Trophoblast cell (in vitro differentiated cells and primary cell): Measurements from ENCODE around the gene KLHL40.

Source experiments
- DNase-seq, 2 donors: peaks; one replicate each; pipeline ENCODE4 v3.0.0-alpha.2; 2016
- H2AFZ ChIP-seq: 2 replicates; pipeline ENCODE4 v1.6.1; 2013; ENCODE audit warnings: low read length, moderate library complexity, mild to moderate bottlenecking; ENCODE audit not compliant: insufficient read depth, poor library complexity
- H2AK5ac ChIP-seq: 2 replicates; pipeline ENCODE4 v1.6.1; 2013; ENCODE audit warnings: mild to moderate bottlenecking, low read length
- H2BK120ac ChIP-seq: 2 replicates; pipeline ENCODE4 v1.6.1; 2013; ENCODE audit warnings: low read length, mild to moderate bottlenecking, moderate library complexity; ENCODE audit not compliant: insufficient read depth, poor library complexity
- H2BK12ac ChIP-seq: 2 replicates; pipeline ENCODE4 v1.6.1; 2013; ENCODE audit warnings: mild to moderate bottlenecking, low read length, moderate library complexity
- H2BK5ac ChIP-seq: 2 replicates; pipeline ENCODE4 v1.6.1; 2013; ENCODE audit warnings: low read length, low read depth, moderate library complexity, mild to moderate bottlenecking; ENCODE audit not compliant: poor library complexity
- H3K14ac ChIP-seq: 2 replicates; pipeline ENCODE4 v1.6.1; 2013; ENCODE audit warnings: mild to moderate bottlenecking, low read length
- H3K18ac ChIP-seq: 2 replicates; pipeline ENCODE4 v1.6.1; 2013; ENCODE audit warnings: mild to moderate bottlenecking, low read length
- H3K23ac ChIP-seq: 2 replicates; pipeline ENCODE4 v1.6.1; 2013; ENCODE audit warnings: low read length
- H3K27ac ChIP-seq: 2 replicates; pipeline ENCODE4 v1.5.1; 2013; ENCODE audit warnings: low read depth, mild to moderate bottlenecking, inconsistent platforms, low read length, moderate library complexity
- H3K27me3 ChIP-seq: 2 replicates; pipeline ENCODE4 v1.6.1; 2013; ENCODE audit warnings: inconsistent platforms, mild to moderate bottlenecking, low read length, moderate library complexity; ENCODE audit not compliant: insufficient read depth
- H3K36me3 ChIP-seq, 2 experiments: 1 replicate in 1 of 2; 2 replicates in 1 of 2; pipeline ENCODE4 v1.6.1; 2013; ENCODE audit warnings: low read length in 2 of 2, mild to moderate bottlenecking in 2 of 2, moderate library complexity in 1 of 2; ENCODE audit not compliant: insufficient read depth in 2 of 2, control insufficient read depth in 1 of 2
- H3K4ac ChIP-seq: 2 replicates; pipeline ENCODE4 v1.6.1; 2013; ENCODE audit warnings: low read depth, mild to moderate bottlenecking, low read length, moderate library complexity
- H3K4me1 ChIP-seq, 2 experiments: 1 replicate in 1 of 2; 2 replicates in 1 of 2; pipeline ENCODE4 v1.6.1; 2013; ENCODE audit warnings: low read length in 2 of 2, mild to moderate bottlenecking in 2 of 2, moderate library complexity in 1 of 2; ENCODE audit not compliant: insufficient read depth in 2 of 2, control insufficient read depth in 1 of 2
- H3K4me2 ChIP-seq: 2 replicates; pipeline ENCODE4 v1.6.1; 2013; ENCODE audit warnings: inconsistent platforms, mild to moderate bottlenecking, low read length, moderate library complexity
- H3K4me3 ChIP-seq: 2 replicates; pipeline ENCODE4 v1.5.1; 2013; ENCODE audit warnings: mild to moderate bottlenecking, low read depth, low read length, inconsistent platforms
- H3K79me1 ChIP-seq: one replicate; pipeline ENCODE4 v1.6.1; 2013; ENCODE audit warnings: low read length
- H3K79me2 ChIP-seq: 2 replicates; pipeline ENCODE4 v1.6.1; 2013; ENCODE audit warnings: low read length, mild to moderate bottlenecking; ENCODE audit not compliant: control insufficient read depth, insufficient read depth, poor library complexity
- H3K9ac ChIP-seq: 2 replicates; pipeline ENCODE4 v1.6.1; 2013; ENCODE audit warnings: mild to moderate bottlenecking, low read length
- H3K9me3 ChIP-seq: 2 replicates; pipeline ENCODE4 v1.6.1; 2013; ENCODE audit warnings: low read depth, mild to moderate bottlenecking, control low read depth, inconsistent platforms, low read length; ENCODE audit not compliant: insufficient read depth
- H4K12ac ChIP-seq: 2 replicates; pipeline ENCODE4 v1.6.1; 2013; ENCODE audit warnings: low read depth, mild to moderate bottlenecking, low read length, moderate library complexity
- H4K8ac ChIP-seq: 2 replicates; pipeline ENCODE4 v1.6.1; 2013; ENCODE audit warnings: low read depth, mild to moderate bottlenecking, low read length, moderate library complexity
- H4K91ac ChIP-seq: one replicate; pipeline ENCODE4 v1.6.1; 2013; ENCODE audit warnings: low read depth, mild to moderate bottlenecking, low read length, moderate library complexity
- WGBS: extraction: QIAGEN DNeasy Blood & Tissue Kit; methylation state at CpG from one replicate; pipeline ENCODE4 v1.1.7; 2013; ENCODE audit warnings: missing lambda C conversion rate; ENCODE audit not compliant: insufficient read length, insufficient coverage; ENCODE audit errors: extremely low coverage; 5-methylcytosine and 5-hydroxymethylcytosine counted together

The KLHL40 gene

GRCh38 chr3:42734263-42734860 lies 49.0 kb downstream of the KLHL40 start:
- Histone ChIP-seq H2AFZ (no peak overlapping the region), H3K4ac (no peak overlapping the region), H2AK5ac (no peak overlapping the region), H3K79me2 (no peaks in the 10 kb centered on the region), H2BK12ac (no peak overlapping the region), H3K27me3 (no peaks in the 10 kb centered on the region), H3K4me1 (peaks cover 3 to 16% of the 10 kb centered on the region in 2 experiments), H4K91ac (no peak overlapping the region), H3K14ac (no peak overlapping the region), H4K12ac (no peak overlapping the region), H3K79me1 (no peaks in the 10 kb centered on the region), H3K4me2 (no peak overlapping the region), H3K23ac (no peak overlapping the region), H3K9ac (no peak overlapping the region), H4K8ac (no peak overlapping the region), H3K18ac (no peak overlapping the region), H3K27ac (no peak overlapping the region), H2BK5ac (no peak overlapping the region), H3K36me3 (no peaks in the 10 kb centered on the region), H3K4me3 (no peak overlapping the region), H2BK120ac (no peak overlapping the region), H3K9me3 (peaks cover 2% of the 10 kb centered on the region)
- no peak for DNase-seq
- WGBS: no CpG with 5 or more reads among the region's 6 CpGs

GRCh38 chr3:42735019-42735418 lies 49.7 kb downstream of the KLHL40 start:
- Histone ChIP-seq H2BK5ac (no peak overlapping the region), H3K9ac (no peak overlapping the region), H2BK120ac (no peak overlapping the region), H2AK5ac (no peak overlapping the region), H4K8ac (no peak overlapping the region), H2AFZ (no peak overlapping the region), H3K27me3 (no peaks in the 10 kb centered on the region), H3K79me2 (no peaks in the 10 kb centered on the region), H3K4me1 (peaks cover 3 to 16% of the 10 kb centered on the region in 2 experiments), H3K27ac (no peak overlapping the region), H3K79me1 (no peaks in the 10 kb centered on the region), H3K23ac (no peak overlapping the region), H3K4me3 (no peak overlapping the region), H3K4ac (no peak overlapping the region), H3K14ac (no peak overlapping the region), H3K4me2 (no peak overlapping the region), H3K36me3 (no peaks in the 10 kb centered on the region), H3K18ac (no peak overlapping the region), H2BK12ac (no peak overlapping the region), H4K91ac (no peak overlapping the region), H4K12ac (no peak overlapping the region), H3K9me3 (peaks cover 2% of the 10 kb centered on the region)
- no peak for DNase-seq
- WGBS: no CpG with 5 or more reads among the region's 8 CpGs

- Histone ChIP-seq H3K4me2 (no peak overlapping the region), H3K36me3 (no peaks in the 10 kb centered on the region), H3K23ac (no peak overlapping the region), H4K91ac (no peak overlapping the region), H3K9ac (no peak overlapping the region), H2BK5ac (no peak overlapping the region), H2AK5ac (no peak overlapping the region), H3K9me3 (peaks cover 2% of the 10 kb centered on the region), H2AFZ (no peak overlapping the region), H2BK120ac (no peak overlapping the region), H3K27me3 (no peaks in the 10 kb centered on the region), H3K18ac (no peak overlapping the region), H4K12ac (no peak overlapping the region), H3K4me3 (no peak overlapping the region), H3K4ac (no peak overlapping the region), H3K79me1 (no peaks in the 10 kb centered on the region), H3K14ac (no peak overlapping the region), H3K27ac (no peak overlapping the region), H3K79me2 (no peaks in the 10 kb centered on the region), H4K8ac (no peak overlapping the region), H2BK12ac (no peak overlapping the region), H3K4me1 (peaks cover 3 to 16% of the 10 kb centered on the region in 2 experiments)
- no CpG with 5 or more reads among the region's 12 CpGs for WGBS
- DNase-seq: no peak
Measured at GRCh38 chr3:42735615-42736014, 50.3 kb downstream of the KLHL40 start.

GRCh38 chr3:42736081-42736480 lies 50.7 kb downstream of the KLHL40 start:
- H3K4me1 ChIP-seq: peaks cover 3 to 16% of the 10 kb centered on the region in 2 experiments
- no peak overlapping the region for H2BK12ac ChIP-seq
- no peak overlapping the region for H2AK5ac ChIP-seq
- H3K4me2 ChIP-seq: no peak overlapping the region
- H3K79me2 ChIP-seq: no peaks in the 10 kb centered on the region
- no peaks in the 10 kb centered on the region for H3K79me1 ChIP-seq
- no peak overlapping the region for H3K9ac ChIP-seq
- no peak overlapping the region for H3K4ac ChIP-seq
- H4K91ac ChIP-seq: no peak overlapping the region
- H3K14ac ChIP-seq: no peak overlapping the region
- WGBS: no CpG with 5 or more reads among the region's 1 CpG
- no peak overlapping the region for H4K8ac ChIP-seq
- H3K27ac ChIP-seq: no peak overlapping the region
- no peak overlapping the region for H4K12ac ChIP-seq
- no peak for DNase-seq
- peaks cover 2% of the 10 kb centered on the region for H3K9me3 ChIP-seq
- H3K18ac ChIP-seq: no peak overlapping the region
- H2BK120ac ChIP-seq: no peak overlapping the region
- no peak overlapping the region for H3K23ac ChIP-seq
- no peaks in the 10 kb centered on the region for H3K36me3 ChIP-seq
- no peak overlapping the region for H2BK5ac ChIP-seq
- no peak overlapping the region for H3K4me3 ChIP-seq
- no peaks in the 10 kb centered on the region for H3K27me3 ChIP-seq
- no peak overlapping the region for H2AFZ ChIP-seq
